GM12864 (cell line): Measurements from ENCODE around the gene USP34.

Experiments
- DNase-seq: peaks from one replicate; pipeline ENCODE4 v3.0.0-alpha.2; 2011; ENCODE audit warnings: low read depth
- H3K4me3 ChIP-seq: 2 replicates; pipeline ENCODE4 v1.5.1; 2011; ENCODE audit warnings: mild to moderate bottlenecking, low read depth, low read length, control low read depth
- CTCF ChIP-seq: IDR thresholded peaks from 2 replicates; pipeline ENCODE4 v1.5.1; 2011; ENCODE audit warnings: low read depth, mild to moderate bottlenecking, moderate library complexity, low read length, control low read depth, inconsistent platforms; ENCODE audit errors: missing control alignments

The USP34 gene

GRCh38 chr2:61180686-61181085, 290.2 kb downstream of the USP34 start:
- no peak for DNase-seq
- H3K4me3 ChIP-seq: no peak overlapping the region
- no peak for TF ChIP-seq CTCF

- peak overlapping the region; percentile 77; the same call in 1 of the 2 replicates for H3K4me3 ChIP-seq
- no peak for TF ChIP-seq CTCF
- DNase-seq: no peak
Measured at GRCh38 chr2:61179701-61180639, 290.9 kb downstream of the USP34 start.

- TF ChIP-seq CTCF: no peak
- H3K4me3 ChIP-seq: peak overlapping the region; percentile 77
- DNase-seq: no peak
Measured at GRCh38 chr2:61178603-61179545, 292.0 kb downstream of the USP34 start.

- no peak for DNase-seq
- peak overlapping the region; percentile 77 for H3K4me3 ChIP-seq
- no peak for TF ChIP-seq CTCF
Measured at GRCh38 chr2:61177727-61178549, 292.9 kb downstream of the USP34 start.

- no peak for TF ChIP-seq CTCF
- peak; percentile 55 for DNase-seq
- H3K4me3 ChIP-seq: peak overlapping the region; percentile 77
Measured at GRCh38 chr2:61176755-61177726, 293.8 kb downstream of the USP34 start.
